GM12878 (cell line): Measurements from ENCODE around the gene HNRNPU. TPM values are rescaled to one million over a fixed set of nuclear protein-coding genes. Genes with fewer than 3 reads are reported as not detected.

ENCODE experiments used
- BHLHE40 ChIP-seq, 2 experiments: fragments of 450-650 bp in 1 of 2; IDR thresholded peaks; 2 replicates each; pipeline ENCODE4 v1.6.1; 2011 to 2017; ENCODE audit warnings: low read depth in 2 of 2, borderline replicate concordance in 1 of 2, improper control_type of control experiment in 1 of 2, low read length in 1 of 2, mild to moderate bottlenecking in 1 of 2
- CBFB ChIP-seq: IDR thresholded peaks from 2 replicates; pipeline ENCODE4 v1.6.1; 2016; ENCODE audit warnings: antibody characterized with exemption, low read depth
- CHD4 ChIP-seq: fragments of 200-600 bp; sonication (generic); IDR thresholded peaks from 2 replicates; pipeline ENCODE4 v1.6.1; 2016; ENCODE audit warnings: mild to moderate bottlenecking
- CREM ChIP-seq: IDR thresholded peaks from 2 replicates; pipeline ENCODE4 v1.6.1; 2014; ENCODE audit warnings: antibody characterized with exemption, low read depth
- GABPA ChIP-seq: IDR thresholded peaks from 2 replicates; pipeline ENCODE4 v1.6.1; 2014; ENCODE audit warnings: antibody characterized with exemption, low read depth, mild to moderate bottlenecking, inconsistent platforms
- IKZF1 ChIP-seq: fragments of 450-650 bp; conservative IDR thresholded peaks from 2 replicates; pipeline ENCODE4 v1.6.1; 2017; ENCODE audit warnings: antibody characterized with exemption, mild to moderate bottlenecking
- JUND ChIP-seq: IDR thresholded peaks from 2 replicates; pipeline ENCODE4 v1.6.1; 2012; ENCODE audit warnings: low read depth, mild to moderate bottlenecking, low read length, improper control_type of control experiment, moderate library complexity
- MEF2B ChIP-seq: fragments of 450-650 bp; IDR thresholded peaks from 2 replicates; pipeline ENCODE4 v1.6.1; 2018; ENCODE audit warnings: mild to moderate bottlenecking, moderate library complexity; ENCODE audit not compliant: partially characterized antibody, poor library complexity, severe bottlenecking
- NFYA ChIP-seq: IDR thresholded peaks from 2 replicates; pipeline ENCODE4 v1.6.1; 2011; ENCODE audit warnings: low read depth, mild to moderate bottlenecking, low read length, improper control_type of control experiment, borderline replicate concordance
- NR2C2 ChIP-seq: IDR thresholded peaks from 2 replicates; pipeline ENCODE4 v1.6.1; 2011; ENCODE audit warnings: borderline replicate concordance, low read depth; ENCODE audit not compliant: control insufficient read depth, insufficient read length
- TARDBP ChIP-seq: IDR thresholded peaks from 2 replicates; pipeline ENCODE4 v1.6.1; 2016; ENCODE audit warnings: borderline replicate concordance
- TCF3 ChIP-seq: IDR thresholded peaks from 2 replicates; pipeline ENCODE4 v1.6.1; 2012; ENCODE audit warnings: low read depth, mild to moderate bottlenecking, low read length, borderline replicate concordance; ENCODE audit not compliant: insufficient read depth
- ZNF24 ChIP-seq: fragments of 450-650 bp; IDR thresholded peaks from 2 replicates; pipeline ENCODE4 v1.6.1; 2017; ENCODE audit warnings: antibody characterized with exemption, mild to moderate bottlenecking
- ZNF384 ChIP-seq: IDR thresholded peaks from 2 replicates; pipeline ENCODE4 v1.6.1; 2012; ENCODE audit warnings: low read depth, mild to moderate bottlenecking, low read length, improper control_type of control experiment, borderline replicate concordance
- ZNF622 ChIP-seq: fragments of 450-650 bp; IDR thresholded peaks from 2 replicates; pipeline ENCODE4 v1.6.1; 2017; ENCODE audit warnings: mild to moderate bottlenecking, inconsistent platforms
- polyA plus RNA-seq, 11 experiments: library from polyadenylated mRNA; depleted of rRNA in 4 of 11; unstranded in 6 of 11; stranded (reverse) in 5 of 11; fragments of >200 nt; fragmentation: Nextera tagmentation in 4 of 11; fragmentation: Illumina TruSeq in 1 of 11; extraction: Ambion mirVana in 4 of 11; extraction: Trizol in 1 of 11; gene quantifications; 1 replicate in 1 of 11; 2 replicates in 10 of 11; pipeline versions ENCODE4 v1.2.1 to v1.2.3, GENCODE V29; 2011 to 2016; ENCODE audit warnings: inconsistent platforms in 2 of 11, missing spikeins in 2 of 11, low read depth in 1 of 11
- total RNA-seq, 4 experiments: library from RNA; depleted of rRNA in 3 of 4; stranded (reverse); fragments of >200 nt in 3 of 4; fragmentation: Illumina TruSeq in 1 of 4; extraction: Trizol in 1 of 4; gene quantifications; 2 replicates each; pipeline versions ENCODE4 v1.2.1 to v1.2.3, GENCODE V29; 2013 to 2021
- TF ChIP-seq, protein P1 (sequence below): IDR thresholded peaks from 2 replicates; pipeline ENCODE4 v1.6.1; 2012; ENCODE audit warnings: low read depth, low read length, improper control_type of control experiment
- TF ChIP-seq, protein P2 (sequence below): fragments of 450-650 bp; IDR thresholded peaks from 2 replicates; pipeline ENCODE4 v1.6.1; 2017; ENCODE audit warnings: borderline replicate concordance
- TF ChIP-seq, protein P3 (sequence below): fragments of 450-650 bp; formaldehyde crosslinking; IDR thresholded peaks from 2 replicates; pipeline ENCODE4 v1.4.0; 2020; ENCODE audit warnings: mild to moderate bottlenecking, moderate library complexity
- TF ChIP-seq, protein P4 (sequence below): IDR thresholded peaks from 2 replicates; pipeline ENCODE4 v1.6.1; 2012; ENCODE audit warnings: low read length, inconsistent platforms

The HNRNPU gene
- total and polyA plus RNA-seq, 10 of the 15 experiments (the other 5 are each of a cell fraction or from before 2014, with no cell fraction given), result 163 to 569 (median 420) TPM

DNA sequence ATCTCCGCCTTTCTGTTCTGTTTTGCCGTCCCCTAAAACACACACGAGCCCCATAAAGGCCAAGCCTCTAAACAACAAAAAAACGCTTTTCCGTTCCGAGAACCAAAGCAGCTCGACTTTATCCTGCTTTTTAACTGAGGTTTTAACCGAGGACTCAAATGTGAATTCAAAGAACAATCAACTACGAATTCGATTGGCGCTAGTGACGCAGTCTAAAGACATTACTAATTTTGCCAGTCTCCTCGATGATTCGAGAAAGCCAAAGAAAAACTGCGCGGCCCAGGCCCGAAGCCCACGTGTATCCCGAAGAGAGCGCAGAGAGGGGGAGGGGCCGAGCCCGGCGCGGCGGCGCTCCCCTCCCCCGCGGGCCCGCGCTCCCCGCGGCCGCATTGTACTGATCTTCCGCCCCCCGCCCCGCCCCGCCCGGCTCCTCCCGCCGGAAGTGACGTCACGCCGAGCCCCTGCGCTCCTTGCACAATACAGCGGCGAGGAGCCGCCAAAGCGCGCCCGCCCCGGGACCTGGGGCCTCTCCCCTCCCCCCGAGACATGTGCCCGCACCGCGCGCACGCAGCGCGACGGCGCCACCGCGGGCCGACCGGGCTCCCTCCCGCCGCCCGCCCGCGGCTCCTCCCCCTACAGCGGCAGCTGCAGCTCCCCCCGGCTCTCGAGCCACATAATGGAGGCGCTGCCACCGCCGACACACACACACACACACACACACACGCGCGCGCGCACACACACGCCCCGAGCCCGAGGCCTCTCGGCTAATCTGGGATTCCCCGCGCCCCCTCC lies 1.4 kb downstream of the HNRNPU start (continued):
- TF ChIP-seq, protein P1, sequence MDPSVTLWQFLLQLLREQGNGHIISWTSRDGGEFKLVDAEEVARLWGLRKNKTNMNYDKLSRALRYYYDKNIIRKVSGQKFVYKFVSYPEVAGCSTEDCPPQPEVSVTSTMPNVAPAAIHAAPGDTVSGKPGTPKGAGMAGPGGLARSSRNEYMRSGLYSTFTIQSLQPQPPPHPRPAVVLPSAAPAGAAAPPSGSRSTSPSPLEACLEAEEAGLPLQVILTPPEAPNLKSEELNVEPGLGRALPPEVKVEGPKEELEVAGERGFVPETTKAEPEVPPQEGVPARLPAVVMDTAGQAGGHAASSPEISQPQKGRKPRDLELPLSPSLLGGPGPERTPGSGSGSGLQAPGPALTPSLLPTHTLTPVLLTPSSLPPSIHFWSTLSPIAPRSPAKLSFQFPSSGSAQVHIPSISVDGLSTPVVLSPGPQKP, result no peak
- TF ChIP-seq NR2C2 (no peak), CREM (peak; percentile 64), ZNF384 (no peak), NFYA (no peak), ZNF24 (no peak), JUND (0 out of 2 replicates have a peak, but pooled peaks have one; percentile 5), BHLHE40 (IDR thresholded peaks at IDR 0.05; ENCODE audit: borderline replicate concordance in 1 of 2, low read depth in 2 of 2, low read length in 1 of 2) (peak; percentile 80 to 92; a peak in 3 of 4 replicates), TARDBP (peak; percentile 63; the same call in 1 of the 2 replicates), IKZF1 (peak; percentile 67; the same call in 1 of the 2 replicates), CHD4 (no peak), ZNF622 (no peak), MEF2B (no peak), CBFB (no peak; the same call in 1 of the 2 replicates), GABPA (peak; percentile 55; the same call in 1 of the 2 replicates), TCF3 (peak; percentile 73; the same call in 1 of the 2 replicates)
- TF ChIP-seq, protein P2, sequence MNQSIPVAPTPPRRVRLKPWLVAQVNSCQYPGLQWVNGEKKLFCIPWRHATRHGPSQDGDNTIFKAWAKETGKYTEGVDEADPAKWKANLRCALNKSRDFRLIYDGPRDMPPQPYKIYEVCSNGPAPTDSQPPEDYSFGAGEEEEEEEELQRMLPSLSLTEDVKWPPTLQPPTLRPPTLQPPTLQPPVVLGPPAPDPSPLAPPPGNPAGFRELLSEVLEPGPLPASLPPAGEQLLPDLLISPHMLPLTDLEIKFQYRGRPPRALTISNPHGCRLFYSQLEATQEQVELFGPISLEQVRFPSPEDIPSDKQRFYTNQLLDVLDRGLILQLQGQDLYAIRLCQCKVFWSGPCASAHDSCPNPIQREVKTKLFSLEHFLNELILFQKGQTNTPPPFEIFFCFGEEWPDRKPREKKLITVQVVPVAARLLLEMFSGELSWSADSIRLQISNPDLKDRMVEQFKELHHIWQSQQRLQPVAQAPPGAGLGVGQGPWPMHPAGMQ, result no peak
- TF ChIP-seq, protein P3, sequence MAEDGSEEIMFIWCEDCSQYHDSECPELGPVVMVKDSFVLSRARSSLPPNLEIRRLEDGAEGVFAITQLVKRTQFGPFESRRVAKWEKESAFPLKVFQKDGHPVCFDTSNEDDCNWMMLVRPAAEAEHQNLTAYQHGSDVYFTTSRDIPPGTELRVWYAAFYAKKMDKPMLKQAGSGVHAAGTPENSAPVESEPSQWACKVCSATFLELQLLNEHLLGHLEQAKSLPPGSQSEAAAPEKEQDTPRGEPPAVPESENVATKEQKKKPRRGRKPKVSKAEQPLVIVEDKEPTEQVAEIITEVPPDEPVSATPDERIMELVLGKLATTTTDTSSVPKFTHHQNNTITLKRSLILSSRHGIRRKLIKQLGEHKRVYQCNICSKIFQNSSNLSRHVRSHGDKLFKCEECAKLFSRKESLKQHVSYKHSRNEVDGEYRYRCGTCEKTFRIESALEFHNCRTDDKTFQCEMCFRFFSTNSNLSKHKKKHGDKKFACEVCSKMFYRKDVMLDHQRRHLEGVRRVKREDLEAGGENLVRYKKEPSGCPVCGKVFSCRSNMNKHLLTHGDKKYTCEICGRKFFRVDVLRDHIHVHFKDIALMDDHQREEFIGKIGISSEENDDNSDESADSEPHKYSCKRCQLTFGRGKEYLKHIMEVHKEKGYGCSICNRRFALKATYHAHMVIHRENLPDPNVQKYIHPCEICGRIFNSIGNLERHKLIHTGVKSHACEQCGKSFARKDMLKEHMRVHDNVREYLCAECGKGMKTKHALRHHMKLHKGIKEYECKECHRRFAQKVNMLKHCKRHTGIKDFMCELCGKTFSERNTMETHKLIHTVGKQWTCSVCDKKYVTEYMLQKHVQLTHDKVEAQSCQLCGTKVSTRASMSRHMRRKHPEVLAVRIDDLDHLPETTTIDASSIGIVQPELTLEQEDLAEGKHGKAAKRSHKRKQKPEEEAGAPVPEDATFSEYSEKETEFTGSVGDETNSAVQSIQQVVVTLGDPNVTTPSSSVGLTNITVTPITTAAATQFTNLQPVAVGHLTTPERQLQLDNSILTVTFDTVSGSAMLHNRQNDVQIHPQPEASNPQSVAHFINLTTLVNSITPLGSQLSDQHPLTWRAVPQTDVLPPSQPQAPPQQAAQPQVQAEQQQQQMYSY (CRISPR knock-in tag), result no peak
- TF ChIP-seq, protein P4, sequence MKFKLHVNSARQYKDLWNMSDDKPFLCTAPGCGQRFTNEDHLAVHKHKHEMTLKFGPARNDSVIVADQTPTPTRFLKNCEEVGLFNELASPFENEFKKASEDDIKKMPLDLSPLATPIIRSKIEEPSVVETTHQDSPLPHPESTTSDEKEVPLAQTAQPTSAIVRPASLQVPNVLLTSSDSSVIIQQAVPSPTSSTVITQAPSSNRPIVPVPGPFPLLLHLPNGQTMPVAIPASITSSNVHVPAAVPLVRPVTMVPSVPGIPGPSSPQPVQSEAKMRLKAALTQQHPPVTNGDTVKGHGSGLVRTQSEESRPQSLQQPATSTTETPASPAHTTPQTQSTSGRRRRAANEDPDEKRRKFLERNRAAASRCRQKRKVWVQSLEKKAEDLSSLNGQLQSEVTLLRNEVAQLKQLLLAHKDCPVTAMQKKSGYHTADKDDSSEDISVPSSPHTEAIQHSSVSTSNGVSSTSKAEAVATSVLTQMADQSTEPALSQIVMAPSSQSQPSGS, result no peak
